ENCODE results near the gene MVD.
"Not testable (repeated sequence)": the region's sequence is repeated elsewhere in the genome, so short reads cannot be mapped to it uniquely, and the experiment has no call there.

The MVD gene

GRCh38 chr16:88619859-88620815, 42.8 kb downstream of the MVD start:
- DNase-seq = no peak

GRCh38 chr16:88618956-88619667, 43.8 kb downstream of the MVD start:
- no peak for DNase-seq

GRCh38 chr16:88618182-88618955, 44.5 kb downstream of the MVD start:
- no peak for DNase-seq

DNA sequence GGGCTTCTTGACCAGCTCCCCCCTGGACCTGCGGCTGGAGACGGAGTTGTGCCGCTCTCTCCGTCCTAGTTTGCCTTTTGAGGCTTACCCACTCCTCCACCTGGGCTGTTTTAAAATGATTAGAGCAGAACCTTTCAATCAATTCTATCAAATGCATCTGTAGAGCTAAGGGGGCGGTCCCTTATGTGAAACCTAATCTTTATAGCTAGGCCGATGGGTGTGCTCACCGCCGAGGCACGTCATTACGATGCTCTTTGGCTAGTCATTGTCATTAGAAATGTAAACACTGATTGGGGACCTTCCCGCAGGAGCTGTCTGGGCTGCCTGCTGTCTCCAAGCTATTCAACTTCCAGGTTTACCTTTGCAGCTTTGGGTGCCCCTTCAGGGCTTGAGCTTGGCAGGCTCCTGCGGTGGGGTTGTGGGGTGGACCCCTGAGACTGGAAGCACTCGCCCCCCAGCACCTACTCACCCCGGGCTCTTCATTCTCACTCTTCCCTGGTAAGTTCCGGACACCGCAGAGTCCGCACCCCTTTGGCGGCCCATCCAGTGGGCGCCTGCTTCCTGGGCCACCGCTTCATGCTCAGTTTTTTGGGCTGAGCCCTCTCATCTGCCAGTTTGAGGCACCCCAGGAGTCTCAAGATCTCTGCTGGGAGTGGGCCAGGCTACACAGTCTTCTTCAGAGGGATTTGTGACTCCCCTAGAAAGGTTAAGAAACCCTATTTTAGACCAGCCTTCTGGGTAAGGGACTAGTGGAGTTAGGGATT, 45.4 kb downstream of the MVD start:
- no peak for DNase-seq

GRCh38 chr16:88616736-88617135, 46.2 kb downstream of the MVD start:
- DNase-seq = no peak

DNA sequence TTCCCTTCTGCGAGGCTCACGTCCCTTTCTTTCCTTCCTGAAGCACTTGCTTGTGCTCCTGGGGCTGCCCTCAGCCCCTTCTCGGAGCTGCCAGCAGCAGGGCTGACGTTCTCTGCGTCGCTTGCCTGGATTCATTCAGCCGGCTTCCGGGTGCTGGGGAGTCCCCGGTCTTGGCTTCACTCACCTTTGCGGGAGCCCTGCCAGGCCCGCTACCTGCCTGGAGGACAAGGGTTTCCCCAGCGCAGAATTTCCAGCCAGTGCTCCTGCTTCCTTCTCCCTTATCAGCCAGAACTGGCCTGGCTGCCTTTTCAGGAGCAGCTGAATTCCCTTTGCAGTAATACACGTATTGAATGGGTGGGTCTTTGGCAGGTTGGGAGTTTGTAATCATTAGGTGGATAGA, 46.6 kb downstream of the MVD start:
- DNase-seq = no peak

DNA sequence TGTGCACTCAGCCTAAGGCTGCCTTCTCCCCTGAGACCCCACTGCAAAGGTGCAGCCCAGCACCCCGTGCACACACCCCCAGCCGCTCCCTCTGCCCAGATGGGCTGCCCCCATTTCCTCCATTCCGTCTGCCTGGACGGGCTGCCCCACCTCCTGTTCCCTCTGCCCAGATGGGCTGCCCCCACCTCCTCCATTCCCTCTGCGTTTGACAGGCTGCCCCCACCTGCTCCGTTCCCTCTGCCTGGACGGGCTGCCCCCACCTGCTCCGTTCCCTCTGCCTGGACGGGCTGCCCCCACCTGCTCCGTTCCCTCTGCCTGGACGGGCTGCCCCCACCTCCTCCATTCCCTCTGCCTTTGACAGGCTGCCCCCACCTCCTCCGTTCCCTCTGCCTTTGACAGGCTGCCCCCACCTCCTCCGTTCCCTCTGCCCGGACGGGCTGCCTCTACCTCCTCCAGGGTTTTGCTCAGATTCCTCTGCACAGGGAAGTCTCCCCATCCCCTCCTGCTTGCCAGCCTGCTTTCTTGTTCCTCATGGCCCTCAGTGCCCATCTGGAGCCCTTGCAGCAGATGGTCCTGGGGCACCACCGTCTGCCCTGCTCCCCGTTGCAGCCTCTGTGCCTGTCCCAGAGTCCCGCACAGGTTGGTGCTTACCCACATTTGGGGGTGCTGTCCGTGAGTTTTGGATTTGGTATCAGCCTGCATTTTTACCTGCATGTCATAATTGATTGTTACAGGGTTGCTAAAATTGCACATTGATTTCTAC, 47.9 kb downstream of the MVD start:
- no peak for DNase-seq

- peak; percentile 50 for DNase-seq
Observed at GRCh38 chr16:88613911-88614817, 48.7 kb downstream of the MVD start.

- DNase-seq = peak; percentile 11
Observed at GRCh38 chr16:88613293-88613692, 49.6 kb downstream of the MVD start.

- DNase-seq = no peak
Observed at GRCh38 chr16:88610909-88611812, 51.7 kb downstream of the MVD start.

DNA sequence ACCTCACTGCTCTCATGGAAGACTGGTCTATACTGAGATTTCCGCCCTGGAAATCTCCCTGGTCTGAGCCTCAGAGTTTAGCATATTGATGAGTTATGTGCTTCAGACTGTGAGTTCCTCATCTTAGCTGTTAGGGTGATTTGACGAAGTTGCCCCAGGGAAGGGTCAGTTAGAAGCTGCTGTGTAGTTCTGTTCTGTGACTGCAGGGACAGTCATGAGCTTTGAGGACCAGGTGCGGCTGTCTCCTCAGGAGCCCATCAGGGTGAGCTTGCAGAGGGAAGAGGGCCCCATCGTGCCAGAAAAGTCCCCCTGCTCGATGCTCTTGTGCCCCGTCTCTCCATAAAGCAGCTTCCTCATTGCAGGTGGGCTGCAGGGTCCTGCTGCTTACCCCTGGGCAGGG, 52.8 kb downstream of the MVD start:
- DNase-seq = no peak

DNA sequence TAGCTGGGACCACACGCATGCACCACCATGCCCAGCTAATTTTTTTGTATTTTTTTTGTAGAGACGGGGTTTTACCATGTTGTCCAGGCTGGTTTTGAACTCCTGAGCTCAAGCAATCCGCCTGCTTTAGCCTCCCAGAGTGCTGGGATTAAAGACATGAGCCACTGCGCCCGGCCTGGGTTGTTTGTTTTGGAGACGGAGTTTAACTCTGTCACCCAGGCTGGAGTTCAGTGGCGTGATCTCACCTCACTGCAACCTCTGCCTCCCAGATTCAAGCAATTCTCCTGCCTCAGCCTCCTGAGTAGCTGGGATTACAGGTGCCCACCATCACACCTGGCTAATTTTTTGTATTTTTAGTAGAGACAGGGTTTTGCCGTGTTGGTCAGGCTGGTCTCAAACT, 53.5 kb downstream of the MVD start:
- not testable (repeated sequence) for DNase-seq

GRCh38 chr16:88608076-88608475, 54.8 kb downstream of the MVD start:
- peak; percentile 59 for DNase-seq

GRCh38 chr16:88606148-88606757, 56.6 kb downstream of the MVD start:
- DNase-seq = no peak

DNA sequence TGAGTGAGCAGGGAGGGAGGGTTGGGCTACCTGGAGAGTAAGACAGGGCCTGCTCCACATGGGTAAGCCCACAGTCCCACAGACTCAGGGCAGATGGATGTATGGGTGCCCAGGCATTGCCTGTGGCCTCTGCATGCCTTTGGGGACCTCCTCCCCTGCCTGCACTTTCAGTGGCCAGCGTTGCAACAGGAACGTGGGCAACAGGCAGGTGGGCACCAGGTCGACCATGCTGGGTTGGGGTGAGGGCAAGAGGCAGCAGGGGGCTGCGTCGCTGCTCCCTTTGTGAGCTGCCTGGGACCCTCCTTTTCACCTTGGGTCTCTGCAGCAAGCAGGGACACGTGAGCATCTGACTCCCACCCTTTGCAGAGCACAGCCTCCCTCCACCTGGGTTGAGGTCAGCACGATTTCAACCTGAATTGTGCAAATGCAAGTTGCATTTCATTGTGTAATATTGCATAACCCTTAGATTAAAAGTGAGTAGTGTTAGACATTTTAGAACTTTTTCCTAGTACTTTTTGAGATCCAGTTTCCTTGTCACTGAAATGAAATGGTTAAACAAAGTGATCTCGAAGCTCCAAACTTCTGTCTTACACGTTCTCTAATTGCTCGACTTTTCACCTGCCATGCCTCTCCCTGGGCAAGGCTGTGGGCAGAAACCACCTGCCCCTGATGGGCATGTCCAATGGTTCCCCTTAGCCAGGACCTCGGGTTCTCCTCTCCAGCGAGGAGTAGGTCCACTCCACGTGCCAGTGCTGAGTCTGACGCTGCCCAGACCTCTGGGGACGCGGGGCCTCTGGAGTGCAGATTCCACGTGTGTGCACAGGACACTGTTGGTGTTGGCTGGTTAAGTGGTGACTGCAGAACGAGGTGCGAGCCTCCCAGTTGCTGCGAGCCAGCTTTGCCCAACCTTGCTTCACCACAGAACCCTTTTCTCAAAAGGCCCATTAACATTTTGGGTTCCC, 57.4 kb downstream of the MVD start:
- DNase-seq = no peak

DNA sequence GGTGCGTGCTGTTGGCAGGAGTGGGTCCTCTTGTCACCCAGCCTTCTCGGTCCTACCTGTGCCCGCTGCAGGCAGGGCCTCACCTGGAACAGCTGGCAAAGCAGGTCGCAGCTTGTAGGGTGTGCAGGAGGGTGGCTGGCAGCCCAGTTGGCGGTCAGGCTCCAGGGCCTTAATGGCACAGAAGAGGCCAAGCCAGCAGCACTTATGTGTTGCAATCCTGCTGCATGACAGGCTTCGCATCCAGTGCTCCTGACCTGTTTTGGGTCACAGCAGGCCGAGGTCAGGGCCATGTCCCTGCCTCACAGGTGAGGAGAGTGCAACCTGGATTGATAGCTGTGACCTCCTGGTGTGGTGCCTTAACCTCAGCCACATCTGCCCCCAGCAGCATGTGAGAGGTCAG, 60.8 kb downstream of the MVD start:
- no peak for DNase-seq

All from MV-4-11 (cell line).